RWPE1 (cell line): ENCODE data around the gene GPC3.

Experiments
- CTCF ChIA-PET: fragments of 350-600 bp; sonication (Branson Sonifier 250); formaldehyde crosslinking; extraction: SDS; loops from one replicate; lab custom pipeline; 2021; lab: Yijun Ruan, JAX
- POLR2A ChIA-PET: fragments of 400-600 bp; formaldehyde crosslinking; extraction: SDS; loops from one replicate; lab custom pipeline; 2020; ENCODE audit warnings: antibody characterized with exemption; ENCODE audit not compliant: low non-redundant PET; lab: Yijun Ruan, JAX
- DNase-seq: peaks from one replicate; pipeline ENCODE4 v3.0.0; 2012; ENCODE audit warnings: low spot score
- H3K27ac ChIP-seq: fragments of 450-650 bp; 2 replicates; pipeline ENCODE4 v1.5.1; 2017
- TF ChIP-seq, protein P1 (sequence below): fragments of 450-650 bp; conservative IDR thresholded peaks from 2 replicates; pipeline ENCODE4 v1.5.1; 2017; ENCODE audit warnings: low read depth, mild to moderate bottlenecking

GPC3 gene

DNA sequence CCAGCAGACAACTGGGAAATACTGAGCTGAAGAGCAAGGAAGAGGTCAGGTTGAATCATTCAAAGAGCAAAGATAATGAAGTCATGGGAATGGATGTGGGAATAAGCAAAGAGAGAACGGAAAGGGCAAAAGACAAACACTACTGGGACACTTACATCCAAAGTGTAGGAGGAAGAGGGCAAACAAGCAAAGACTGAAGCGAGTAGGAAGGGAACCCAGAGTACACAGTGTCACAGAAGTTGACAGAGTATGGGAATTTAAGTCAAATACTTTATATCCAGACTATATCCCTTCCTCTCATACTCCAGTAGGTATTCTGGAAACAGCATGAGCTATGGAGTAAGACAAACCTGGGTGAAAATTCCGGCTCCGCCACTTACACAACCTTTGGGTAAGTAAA lies 12.5 kb downstream of the GPC3 start:
- ChIA-PET CTCF (interaction anchor here (0.6 kb wide), 1 partner anchor 331 kb away, joined by 3 read pairs; no protein-coding TSS in a partner anchor), POLR2A (no interaction called here)
- no peak for DNase-seq
- TF ChIP-seq, protein P1, sequence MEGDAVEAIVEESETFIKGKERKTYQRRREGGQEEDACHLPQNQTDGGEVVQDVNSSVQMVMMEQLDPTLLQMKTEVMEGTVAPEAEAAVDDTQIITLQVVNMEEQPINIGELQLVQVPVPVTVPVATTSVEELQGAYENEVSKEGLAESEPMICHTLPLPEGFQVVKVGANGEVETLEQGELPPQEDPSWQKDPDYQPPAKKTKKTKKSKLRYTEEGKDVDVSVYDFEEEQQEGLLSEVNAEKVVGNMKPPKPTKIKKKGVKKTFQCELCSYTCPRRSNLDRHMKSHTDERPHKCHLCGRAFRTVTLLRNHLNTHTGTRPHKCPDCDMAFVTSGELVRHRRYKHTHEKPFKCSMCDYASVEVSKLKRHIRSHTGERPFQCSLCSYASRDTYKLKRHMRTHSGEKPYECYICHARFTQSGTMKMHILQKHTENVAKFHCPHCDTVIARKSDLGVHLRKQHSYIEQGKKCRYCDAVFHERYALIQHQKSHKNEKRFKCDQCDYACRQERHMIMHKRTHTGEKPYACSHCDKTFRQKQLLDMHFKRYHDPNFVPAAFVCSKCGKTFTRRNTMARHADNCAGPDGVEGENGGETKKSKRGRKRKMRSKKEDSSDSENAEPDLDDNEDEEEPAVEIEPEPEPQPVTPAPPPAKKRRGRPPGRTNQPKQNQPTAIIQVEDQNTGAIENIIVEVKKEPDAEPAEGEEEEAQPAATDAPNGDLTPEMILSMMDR: no peak
- no peak overlapping the region for H3K27ac ChIP-seq

DNA sequence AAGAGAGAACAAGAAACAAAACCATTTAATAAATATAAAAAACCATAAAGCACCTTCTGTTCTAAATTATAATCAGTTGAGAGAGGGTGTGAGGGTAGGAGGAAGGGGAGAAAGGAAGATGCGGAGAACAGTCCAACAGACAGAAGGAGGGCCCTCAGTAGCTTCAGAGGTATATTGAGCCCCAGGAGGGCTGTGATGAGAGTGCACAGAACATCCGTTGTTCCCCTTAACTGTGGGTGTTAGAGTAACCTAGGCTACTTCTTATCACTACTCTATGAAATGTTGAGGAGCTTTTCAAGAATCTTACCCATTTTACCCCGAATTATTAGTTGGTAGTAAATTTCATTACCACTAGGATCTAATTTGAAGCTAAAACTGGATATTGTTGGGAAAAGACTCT lies 13.8 kb downstream of the GPC3 start:
- ChIA-PET POLR2A (no interaction called here), CTCF (no interaction called here)
- no peak for DNase-seq
- no peak overlapping the region for H3K27ac ChIP-seq
- TF ChIP-seq, protein P1: no peak

DNA sequence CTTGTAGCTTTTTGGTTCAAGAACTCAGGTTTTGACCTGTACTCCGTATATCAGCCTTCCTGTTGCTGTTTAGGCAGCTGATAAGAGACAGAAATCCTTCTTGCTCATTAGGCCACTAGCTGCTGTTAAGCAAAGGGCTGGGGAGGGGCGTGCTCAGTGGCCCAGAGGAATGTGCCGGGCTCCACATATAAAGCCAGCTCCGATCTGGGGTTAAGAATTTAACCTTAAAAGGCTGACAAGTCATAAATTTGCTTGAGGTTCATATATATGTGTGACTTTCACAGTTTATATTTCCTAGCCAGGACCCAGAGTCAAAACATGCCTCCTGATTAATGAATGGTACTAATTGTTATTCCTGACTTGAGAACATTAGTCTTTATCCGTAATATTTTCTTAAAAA lies 15.3 kb downstream of the GPC3 start:
- DNase-seq: no peak
- TF ChIP-seq, protein P1: no peak
- ChIA-PET POLR2A (no interaction called here), CTCF (no interaction called here)
- no peak overlapping the region for H3K27ac ChIP-seq

DNA sequence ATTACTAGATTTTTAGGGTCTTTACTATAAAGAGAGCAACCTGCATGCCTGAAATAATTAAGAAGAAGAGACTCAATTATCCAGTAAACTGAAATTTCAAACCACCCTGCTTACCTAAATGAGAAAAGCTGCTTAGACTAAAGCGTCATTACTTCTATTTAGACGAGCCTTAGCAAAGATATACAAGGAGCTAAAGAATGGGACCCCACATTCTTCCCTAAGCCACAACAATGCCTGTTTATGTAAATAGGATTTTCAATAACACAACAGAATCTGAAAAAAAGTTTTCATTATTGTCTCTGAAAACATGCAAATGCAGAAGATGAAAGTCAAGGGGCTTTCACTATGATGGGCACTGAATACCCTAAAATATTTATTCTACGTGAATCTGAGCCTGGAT lies 16.2 kb downstream of the GPC3 start:
- ChIA-PET POLR2A (no interaction called here), CTCF (no interaction called here)
- TF ChIP-seq, protein P1: no peak
- no peak overlapping the region for H3K27ac ChIP-seq
- DNase-seq: no peak

DNA sequence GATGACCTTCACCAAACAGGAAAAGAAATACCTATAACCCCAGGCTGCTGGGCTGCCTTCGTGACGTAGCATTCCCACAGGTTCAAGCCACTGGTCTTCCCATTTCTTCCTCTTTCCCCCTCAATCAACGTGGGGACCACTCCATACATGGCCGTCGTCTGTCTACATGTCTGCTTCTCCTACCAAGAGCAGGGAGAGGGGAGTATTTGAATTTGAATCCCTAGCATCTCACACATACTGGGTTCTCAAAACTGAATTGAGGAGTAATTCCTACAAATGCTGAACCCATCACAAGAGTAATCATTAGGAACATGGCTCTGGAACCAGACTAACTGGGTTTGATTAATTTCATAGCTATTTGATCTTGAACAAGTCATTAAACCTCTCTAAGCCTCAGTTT lies 17.3 kb downstream of the GPC3 start:
- TF ChIP-seq, protein P1: no peak
- ChIA-PET CTCF (no interaction called here), POLR2A (no interaction called here)
- no peak overlapping the region for H3K27ac ChIP-seq
- no peak for DNase-seq

DNA sequence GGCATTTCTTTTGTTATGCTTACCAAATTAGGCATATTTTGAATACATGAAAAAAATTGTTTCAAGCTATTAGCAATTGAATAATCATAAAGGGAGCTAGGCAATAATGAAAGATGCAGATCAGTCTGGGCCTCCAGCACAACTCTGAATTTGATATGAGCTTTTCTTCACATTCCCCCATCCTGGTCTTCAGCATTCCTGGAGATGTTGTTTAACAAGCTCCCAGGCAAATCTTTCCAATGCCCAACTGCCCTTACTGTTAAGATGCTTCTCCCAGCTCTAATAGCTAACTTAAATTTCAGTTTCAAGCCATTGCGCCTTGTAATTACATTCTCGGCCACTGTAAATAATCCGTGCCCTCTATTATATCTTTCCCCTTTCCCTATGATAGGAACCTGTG lies 19.2 kb downstream of the GPC3 start:
- CTCF ChIA-PET: interaction anchor here (0.6 kb wide), 1 partner anchor 60 kb away, joined by 3 read pairs; no protein-coding TSS in a partner anchor

More for the DNA sequence above, 19.2 kb downstream of the GPC3 start:
- DNase-seq: no peak
- TF ChIP-seq, protein P1: no peak
- H3K27ac ChIP-seq: no peak overlapping the region
- POLR2A ChIA-PET: no interaction called here
